NCI-H146 (cell line): Measurements from ENCODE around the gene VGF.
"Not testable (repeated sequence)": the region's sequence is repeated elsewhere in the genome, so short reads cannot be mapped to it uniquely, and the experiment has no call there.

Experiments used
- DNase-seq: peaks from one replicate; lab custom pipeline; 2025; lab: John Stamatoyannopoulos, UW

The VGF gene

GRCh38 chr7:101115215-101115614 lies 50.2 kb downstream of the VGF start:
- DNase-seq: no peak

DNA sequence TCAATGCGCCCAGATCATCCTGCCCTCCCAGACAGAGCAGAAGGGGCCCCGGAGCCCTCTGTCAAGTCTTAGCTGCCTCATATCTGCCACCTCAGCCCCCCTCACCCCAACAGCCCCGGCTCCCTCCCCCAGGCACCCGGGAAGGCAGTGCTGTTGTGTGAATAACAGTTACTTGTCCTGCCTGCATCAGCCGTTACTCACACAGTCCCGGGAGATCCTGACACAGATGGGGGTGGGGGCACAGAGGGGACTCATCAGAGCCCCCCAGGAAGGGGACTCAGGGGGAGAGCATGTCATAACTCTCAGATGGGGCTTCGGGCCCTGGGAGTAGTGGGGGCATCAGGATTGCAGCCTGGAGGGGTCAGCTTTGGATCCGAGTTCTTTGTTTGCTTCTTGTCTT lies 50.9 kb downstream of the VGF start:
- DNase-seq: no peak

GRCh38 chr7:101113836-101114235 lies 51.5 kb downstream of the VGF start:
- no peak for DNase-seq

DNA sequence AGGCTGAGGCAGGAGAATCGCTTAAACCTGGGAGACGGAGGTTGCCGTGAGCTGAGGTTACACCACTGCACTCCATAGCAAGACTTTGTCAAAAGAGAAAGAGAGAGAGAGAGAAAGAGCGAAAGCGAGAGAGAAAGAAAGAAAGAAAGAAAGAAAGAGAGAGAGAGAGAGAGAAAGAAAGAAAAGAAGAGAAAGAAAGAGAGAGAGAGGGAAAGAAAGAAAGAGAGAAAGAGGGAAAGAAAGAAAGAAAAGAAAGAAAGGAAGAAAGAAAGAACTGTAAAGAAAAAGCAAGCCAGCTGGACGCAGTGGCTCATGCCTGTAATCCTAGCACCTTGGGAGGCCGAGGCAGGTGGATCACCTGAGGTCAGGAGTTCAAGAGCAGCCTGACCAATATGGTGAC lies 52.2 kb downstream of the VGF start:
- not testable (repeated sequence) for DNase-seq
